ENCODE data around the gene RTN4RL2.

The RTN4RL2 gene

DNA sequence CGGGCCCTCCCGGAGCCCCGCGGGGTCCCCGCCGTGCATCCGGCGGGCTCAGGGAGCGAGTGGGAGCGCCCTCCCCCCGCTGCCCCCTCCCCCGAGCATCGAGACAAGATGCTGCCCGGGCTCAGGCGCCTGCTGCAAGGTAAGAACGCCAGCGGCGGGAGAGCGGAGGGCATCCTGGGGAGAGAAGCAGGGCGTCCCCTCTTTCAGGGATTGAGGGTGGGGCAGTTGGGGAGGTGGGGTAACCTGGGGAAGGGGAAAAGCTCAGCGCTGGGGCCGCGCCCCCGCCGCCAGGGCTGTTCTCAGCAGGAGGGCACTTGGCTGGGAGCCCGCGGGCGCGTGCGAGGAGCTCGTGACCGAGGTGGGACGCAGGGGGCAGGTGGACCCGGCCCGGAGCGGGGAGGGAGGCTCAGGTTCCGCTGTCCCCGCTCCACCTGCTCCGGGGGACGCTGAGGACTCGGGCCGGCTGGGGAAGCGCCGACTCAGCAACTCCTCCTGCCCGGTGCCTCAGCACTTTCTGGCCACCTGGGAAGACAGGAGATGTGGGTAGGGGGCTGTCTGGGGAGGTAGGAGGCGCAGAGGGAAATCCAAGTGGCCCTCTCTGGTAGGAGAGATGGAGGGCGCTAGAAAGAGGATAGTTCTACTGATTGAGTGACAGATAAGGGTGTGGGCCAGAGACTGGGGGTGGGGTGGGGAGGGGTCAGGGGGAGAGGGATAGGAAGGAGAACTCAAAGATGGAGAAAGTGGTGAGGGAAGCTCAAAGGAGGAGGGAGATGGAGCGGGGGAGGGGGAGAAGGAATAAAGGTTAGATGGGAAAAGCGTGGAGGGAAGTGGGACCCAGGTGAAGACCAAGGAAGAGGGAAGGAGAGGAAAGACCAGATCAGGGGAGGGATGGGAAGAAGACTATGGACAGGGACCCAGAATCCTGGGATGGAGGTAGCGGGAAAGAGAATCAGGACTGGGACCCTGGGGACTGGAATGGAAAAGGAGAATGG is 726 bp downstream of the RTN4RL2 start:
- Histone ChIP-seq H3K27ac (no peak overlapping the region), H3K4me1 (ENCODE audit: control insufficient read depth in 1 of 2, insufficient read depth in 1 of 2, low read depth in 1 of 2, low read length in 1 of 2) (peaks cover 34 to 43% of the 10 kb centered on the region in 2 experiments), H3K36me3 (no peaks in the 10 kb centered on the region), H3K27me3 (peaks cover 86% of the 10 kb centered on the region), H3K9me3 (no peaks in the 10 kb centered on the region), H3K4me3 (ENCODE audit: low read depth in 1 of 2, low read length in 1 of 2) (peak overlapping the region; percentile 51 to 66)
- TF ChIP-seq, protein P1, sequence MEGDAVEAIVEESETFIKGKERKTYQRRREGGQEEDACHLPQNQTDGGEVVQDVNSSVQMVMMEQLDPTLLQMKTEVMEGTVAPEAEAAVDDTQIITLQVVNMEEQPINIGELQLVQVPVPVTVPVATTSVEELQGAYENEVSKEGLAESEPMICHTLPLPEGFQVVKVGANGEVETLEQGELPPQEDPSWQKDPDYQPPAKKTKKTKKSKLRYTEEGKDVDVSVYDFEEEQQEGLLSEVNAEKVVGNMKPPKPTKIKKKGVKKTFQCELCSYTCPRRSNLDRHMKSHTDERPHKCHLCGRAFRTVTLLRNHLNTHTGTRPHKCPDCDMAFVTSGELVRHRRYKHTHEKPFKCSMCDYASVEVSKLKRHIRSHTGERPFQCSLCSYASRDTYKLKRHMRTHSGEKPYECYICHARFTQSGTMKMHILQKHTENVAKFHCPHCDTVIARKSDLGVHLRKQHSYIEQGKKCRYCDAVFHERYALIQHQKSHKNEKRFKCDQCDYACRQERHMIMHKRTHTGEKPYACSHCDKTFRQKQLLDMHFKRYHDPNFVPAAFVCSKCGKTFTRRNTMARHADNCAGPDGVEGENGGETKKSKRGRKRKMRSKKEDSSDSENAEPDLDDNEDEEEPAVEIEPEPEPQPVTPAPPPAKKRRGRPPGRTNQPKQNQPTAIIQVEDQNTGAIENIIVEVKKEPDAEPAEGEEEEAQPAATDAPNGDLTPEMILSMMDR (IDR thresholded peaks at IDR 0.05): peak; percentile 13

GRCh38 chr11:57461841-57462489 is 1.6 kb downstream of the RTN4RL2 start:
- TF ChIP-seq, protein P1 (IDR thresholded peaks at IDR 0.05): no peak
- Histone ChIP-seq H3K27me3 (peaks cover 84% of the 10 kb centered on the region), H3K9me3 (no peaks in the 10 kb centered on the region), H3K27ac (no peak overlapping the region), H3K4me1 (ENCODE audit: control insufficient read depth in 1 of 2, insufficient read depth in 1 of 2, low read depth in 1 of 2, low read length in 1 of 2) (peaks cover 34 to 43% of the 10 kb centered on the region in 2 experiments), H3K4me3 (ENCODE audit: low read depth in 1 of 2, low read length in 1 of 2) (no peak overlapping the region), H3K36me3 (no peaks in the 10 kb centered on the region)

DNA sequence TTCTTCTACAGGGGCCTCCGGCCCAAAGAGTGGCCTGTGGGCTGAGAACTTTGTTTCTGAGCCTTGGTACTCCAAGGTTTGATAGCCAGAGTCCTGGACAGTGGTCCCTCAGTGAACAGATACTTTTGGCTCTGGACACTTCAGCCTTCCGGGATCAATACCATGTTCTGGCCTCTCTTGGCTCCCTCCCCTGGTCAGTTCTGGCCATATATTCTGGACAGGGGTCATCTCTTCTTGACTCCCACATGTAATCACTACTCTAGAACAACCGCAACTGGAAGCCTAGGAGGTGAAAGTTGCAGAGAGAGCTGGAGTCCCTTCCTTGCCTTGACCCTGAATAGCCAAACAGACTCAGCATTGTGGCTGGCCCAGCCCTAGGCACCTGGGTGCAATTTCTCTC is 2.3 kb downstream of the RTN4RL2 start:
- H3K27ac ChIP-seq: no peak overlapping the region
- H3K27me3 ChIP-seq: peaks cover 81% of the 10 kb centered on the region
- H3K9me3 ChIP-seq: no peaks in the 10 kb centered on the region
- no peak overlapping the region for H3K4me3 ChIP-seq (ENCODE audit: low read depth in 1 of 2, low read length in 1 of 2)
- no peaks in the 10 kb centered on the region for H3K36me3 ChIP-seq
- TF ChIP-seq, protein P1 (IDR thresholded peaks at IDR 0.05): no peak
- peaks cover 30 to 36% of the 10 kb centered on the region in 2 experiments for H3K4me1 ChIP-seq (ENCODE audit: control insufficient read depth in 1 of 2, insufficient read depth in 1 of 2, low read depth in 1 of 2, low read length in 1 of 2)

DNA sequence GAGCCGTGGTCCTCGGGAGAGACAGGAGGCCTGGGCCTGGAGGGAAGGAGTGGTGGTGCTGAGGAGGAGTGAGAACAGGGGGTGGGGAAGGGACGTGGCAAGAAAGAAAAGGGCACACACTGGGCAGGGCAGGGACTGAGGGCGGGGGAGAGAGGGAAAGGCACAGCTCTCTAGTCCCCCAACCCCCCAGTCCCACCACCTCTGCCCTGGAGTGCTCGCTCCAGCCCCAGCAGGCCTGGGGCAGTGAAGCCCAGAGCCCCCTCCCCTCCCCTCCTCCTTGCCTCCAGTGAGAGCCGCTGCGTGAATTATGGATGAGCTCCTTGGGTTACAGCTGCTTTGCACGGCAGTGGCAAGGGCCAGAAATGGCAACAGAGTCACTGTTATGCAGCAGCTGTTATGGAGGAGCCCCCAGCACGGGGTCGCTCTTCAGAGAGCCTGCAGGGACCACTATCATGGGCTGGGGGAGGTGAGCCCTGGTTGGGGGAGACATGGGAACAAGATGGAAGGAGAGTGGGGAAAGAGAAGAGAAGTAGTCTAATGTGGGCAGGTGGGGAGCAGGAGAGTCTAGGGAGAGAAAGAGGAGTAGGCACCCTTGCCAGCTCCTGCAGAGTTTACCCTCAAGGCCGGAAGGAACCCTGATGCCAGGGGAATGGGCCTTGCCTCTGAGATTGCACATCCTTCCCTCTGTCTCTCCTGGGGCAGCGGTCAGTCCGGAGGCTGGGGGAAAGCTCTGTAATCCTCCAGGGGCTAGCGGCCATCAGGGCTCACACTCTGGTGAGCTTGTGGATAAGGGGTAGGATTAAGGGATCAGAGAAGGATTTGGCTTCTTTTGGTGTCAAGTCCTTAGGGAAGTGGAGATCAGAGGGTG is 3.6 kb downstream of the RTN4RL2 start:
- TF ChIP-seq, protein P1 (IDR thresholded peaks at IDR 0.05): no peak
- H3K36me3 ChIP-seq: no peaks in the 10 kb centered on the region
- no peak overlapping the region for H3K4me3 ChIP-seq (ENCODE audit: low read depth in 1 of 2, low read length in 1 of 2)
- peaks cover 18 to 23% of the 10 kb centered on the region in 2 experiments for H3K4me1 ChIP-seq (ENCODE audit: control insufficient read depth in 1 of 2, insufficient read depth in 1 of 2, low read depth in 1 of 2, low read length in 1 of 2)
- no peak overlapping the region for H3K27ac ChIP-seq
- H3K9me3 ChIP-seq: no peaks in the 10 kb centered on the region
- peaks cover 77% of the 10 kb centered on the region for H3K27me3 ChIP-seq

DNA sequence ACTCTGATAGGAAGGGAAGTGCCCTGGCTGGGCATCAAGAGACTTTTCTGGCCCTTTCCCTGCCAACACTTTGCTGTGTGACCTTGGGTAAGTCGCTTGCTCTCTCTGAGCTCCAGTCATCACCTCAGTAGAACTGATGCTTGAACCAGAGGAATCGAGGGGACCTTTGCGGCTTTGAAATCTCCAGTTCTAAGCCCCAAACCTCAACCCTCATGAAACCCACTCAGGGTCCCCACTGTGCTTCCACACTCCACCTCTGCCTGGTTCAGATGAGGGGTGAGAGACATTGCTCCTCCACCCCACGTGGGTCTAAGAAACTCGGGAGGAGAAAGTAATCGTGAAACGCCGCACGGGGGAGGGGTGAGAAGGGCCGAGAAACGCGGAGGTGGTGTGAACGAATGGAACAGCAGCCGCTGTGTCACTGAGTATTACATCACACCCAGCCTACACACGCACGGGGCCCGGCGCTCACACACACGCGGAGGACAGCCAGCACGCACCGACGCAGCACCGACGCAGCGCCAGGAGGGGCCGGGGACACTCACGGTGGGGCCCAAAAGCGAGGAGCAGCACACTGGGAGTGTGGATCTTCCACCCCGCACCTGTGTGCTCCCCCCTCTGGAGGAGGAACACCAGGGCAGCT is 4.3 kb downstream of the RTN4RL2 start:
- Histone ChIP-seq H3K4me1 (ENCODE audit: control insufficient read depth in 1 of 2, insufficient read depth in 1 of 2, low read depth in 1 of 2, low read length in 1 of 2) (peaks cover 11 to 16% of the 10 kb centered on the region in 2 experiments), H3K9me3 (no peaks in the 10 kb centered on the region), H3K27ac (no peak overlapping the region), H3K27me3 (peaks cover 72% of the 10 kb centered on the region), H3K4me3 (ENCODE audit: low read depth in 1 of 2, low read length in 1 of 2) (no peak overlapping the region), H3K36me3 (no peaks in the 10 kb centered on the region)
- TF ChIP-seq, protein P1 (IDR thresholded peaks at IDR 0.05): no peak
